Small intestine (tissue), 7 donors: ENCODE data around the gene SLC25A39. TPM values are rescaled to one million over a fixed set of nuclear protein-coding genes. Genes with fewer than 3 reads are reported as not detected.

Source experiments
- DNase-seq, 2 donors: peaks; one replicate each; pipeline versions ENCODE4 v3.0.0 to v3.0.0-alpha.2; 2013
- FAIRE-seq: peaks from 2 replicates; lab custom pipeline; 2012; peaks lifted over from hg19 to GRCh38; lab: Jason Lieb, UNC
- H3K27ac ChIP-seq, 3 donors: one replicate each; pipeline ENCODE4 v1.5.1; 2013; ENCODE audit warnings: low read length in 2 of 3, mild to moderate bottlenecking in 2 of 3, control low read depth in 1 of 3, inconsistent platforms in 1 of 3, low read depth in 1 of 3, moderate library complexity in 1 of 3
- H3K27me3 ChIP-seq, 3 donors: one replicate each; pipeline ENCODE4 v1.6.1; 2013; ENCODE audit warnings: low read length in 3 of 3, inconsistent platforms in 1 of 3; ENCODE audit not compliant: control insufficient read depth in 3 of 3, insufficient read depth in 3 of 3
- H3K36me3 ChIP-seq, 3 donors: one replicate each; pipeline ENCODE4 v1.6.1; 2013; ENCODE audit warnings: low read length in 3 of 3, inconsistent platforms in 1 of 3, low read depth in 1 of 3, mild to moderate bottlenecking in 1 of 3, moderate library complexity in 1 of 3; ENCODE audit not compliant: control insufficient read depth in 3 of 3, insufficient read depth in 2 of 3
- H3K4me1 ChIP-seq, 3 donors: one replicate each; pipeline ENCODE4 v1.6.1; 2013; ENCODE audit warnings: low read length in 2 of 3, inconsistent platforms in 1 of 3, low read depth in 1 of 3, mild to moderate bottlenecking in 1 of 3, moderate library complexity in 1 of 3; ENCODE audit not compliant: control insufficient read depth in 3 of 3, insufficient read depth in 2 of 3
- H3K4me3 ChIP-seq, 3 donors: one replicate each; pipeline ENCODE4 v1.5.1; 2013; ENCODE audit warnings: low read length in 3 of 3, control low read depth in 1 of 3, inconsistent platforms in 1 of 3, low read depth in 1 of 3, mild to moderate bottlenecking in 1 of 3, moderate library complexity in 1 of 3
- H3K9me3 ChIP-seq, 2 donors: one replicate each; pipeline ENCODE4 v1.6.1; 2013; ENCODE audit warnings: low read depth in 1 of 2, low read length in 1 of 2; ENCODE audit not compliant: control insufficient read depth in 2 of 2, insufficient read depth in 1 of 2
- WGBS, 3 donors: extraction: QIAGEN DNeasy Blood & Tissue Kit; methylation state at CpG; one replicate each; pipeline ENCODE4 v1.1.7; 2013; 5-methylcytosine and 5-hydroxymethylcytosine counted together
- polyA plus RNA-seq, 4 donors: library from polyadenylated mRNA; stranded (reverse) in 3 of 4; unstranded in 1 of 4; fragments of 200-250 nt in 3 of 4; fragments of 120-200 nt in 1 of 4; gene quantifications; one replicate each; pipeline versions ENCODE4 v1.2.1 to v1.2.3, GENCODE V29; 2013
- donor health status: healthy with polysubstance abuse.
- donor health status: control.
- donor health status: control.
- donor health status: Bipolar disorder and iron deficiency.
- donor health status: healthy.

SLC25A39 gene
- polyA plus RNA-seq, 4 donors: 95.0 to 165 (median 139) TPM

DNA sequence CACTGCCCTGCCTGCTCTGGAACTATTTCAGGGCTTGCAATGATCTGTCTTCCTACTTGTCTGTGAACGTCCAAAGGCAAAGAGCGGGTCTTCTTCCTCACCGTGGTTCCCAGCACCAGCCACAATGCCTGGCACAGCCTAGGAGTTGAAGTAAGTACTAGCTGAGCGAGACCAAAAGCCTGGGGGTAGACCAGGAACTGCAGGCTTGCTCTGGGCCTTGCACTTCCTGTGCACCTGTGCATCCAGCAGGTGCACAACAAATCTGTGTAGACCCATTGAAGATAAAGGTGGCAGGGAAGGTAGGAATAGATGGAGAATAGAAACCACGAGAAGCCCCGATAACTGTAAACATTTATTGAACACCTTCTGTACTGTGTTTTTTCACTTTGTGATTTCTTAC is 34.4 kb upstream of the SLC25A39 start:
- DNase-seq (no peak), FAIRE-seq (no peak)
- WGBS, 3 donors: 53 to 69% (median 57%) methylated on average over 6 of the region's 6 CpGs
- Histone ChIP-seq H3K36me3 (peaks cover 0 to 21% (median 0%) of the 10 kb centered on the region in 3 donors), H3K27ac (no peak overlapping the region), H3K4me3 (no peak overlapping the region), H3K4me1 (peaks cover 0 to 15% (median 1%) of the 10 kb centered on the region in 3 donors), H3K9me3 (no peaks in the 10 kb centered on the region), H3K27me3 (peaks cover 0 to 19% (median 3%) of the 10 kb centered on the region in 3 donors)

DNA sequence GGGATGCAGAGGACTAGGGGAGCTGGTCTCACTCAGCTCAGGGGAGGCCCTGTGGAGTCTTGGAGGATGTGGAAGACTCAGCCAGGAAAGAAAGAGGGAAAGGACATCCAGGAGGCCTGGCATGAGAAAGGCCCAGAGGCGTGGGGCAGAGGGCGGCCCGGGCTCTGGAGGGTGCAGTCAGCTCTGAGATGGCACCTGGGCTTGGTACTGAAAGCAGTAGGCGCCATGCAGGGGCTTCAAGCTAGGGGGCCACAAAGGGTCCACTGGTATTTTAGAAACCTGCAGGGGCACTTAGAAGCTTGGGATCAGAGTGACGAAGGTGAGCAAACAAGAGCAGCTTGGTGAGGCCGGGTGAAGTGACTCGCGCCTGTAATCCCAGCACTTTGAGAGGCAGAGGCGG is 33.4 kb upstream of the SLC25A39 start:
- Histone ChIP-seq H3K27ac (no peak overlapping the region), H3K27me3 (peaks cover 0 to 17% (median 3%) of the 10 kb centered on the region in 3 donors), H3K4me1 (peaks cover 0 to 15% (median 0%) of the 10 kb centered on the region in 3 donors), H3K4me3 (no peak overlapping the region), H3K9me3 (no peaks in the 10 kb centered on the region), H3K36me3 (peaks cover 0 to 24% (median under 1%) of the 10 kb centered on the region in 3 donors)
- no peak for FAIRE-seq
- no peak for DNase-seq
- 68 to 89% (median 79%) methylated on average over 9 of the region's 9 CpGs for WGBS, 3 donors

DNA sequence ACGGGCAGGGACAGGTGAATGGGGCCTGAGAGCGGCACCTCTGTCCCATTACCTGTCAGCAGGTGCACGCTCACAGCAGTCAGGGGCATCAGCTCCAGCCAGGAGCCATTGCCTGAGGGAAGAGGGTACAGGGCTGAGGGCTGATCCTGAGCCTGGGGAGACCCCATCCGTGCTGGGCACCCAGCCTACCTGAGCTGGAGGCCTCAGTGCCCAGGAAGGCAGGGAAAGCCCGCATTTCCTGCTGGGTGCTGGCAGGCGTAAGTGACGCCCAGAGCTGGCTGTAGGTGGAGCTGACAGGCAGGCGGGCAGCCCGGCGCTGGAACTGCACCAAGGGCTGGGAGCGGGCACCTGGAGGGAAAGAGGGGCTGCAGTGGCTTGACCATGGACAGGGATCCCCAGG is 31.6 kb upstream of the SLC25A39 start:
- 35 to 83% (median 58%) methylated on average over 11 of the region's 11 CpGs for WGBS, 3 donors
- Histone ChIP-seq H3K4me1 (peaks cover 0 to 6% (median 0%) of the 10 kb centered on the region in 3 donors), H3K36me3 (peaks cover 2 to 42% (median 4%) of the 10 kb centered on the region in 3 donors), H3K27me3 (peaks cover 0 to 7% (median 3%) of the 10 kb centered on the region in 3 donors), H3K9me3 (no peaks in the 10 kb centered on the region), H3K4me3 (no peak overlapping the region), H3K27ac (no peak overlapping the region)
- DNase-seq (no peak), FAIRE-seq (no peak)

DNA sequence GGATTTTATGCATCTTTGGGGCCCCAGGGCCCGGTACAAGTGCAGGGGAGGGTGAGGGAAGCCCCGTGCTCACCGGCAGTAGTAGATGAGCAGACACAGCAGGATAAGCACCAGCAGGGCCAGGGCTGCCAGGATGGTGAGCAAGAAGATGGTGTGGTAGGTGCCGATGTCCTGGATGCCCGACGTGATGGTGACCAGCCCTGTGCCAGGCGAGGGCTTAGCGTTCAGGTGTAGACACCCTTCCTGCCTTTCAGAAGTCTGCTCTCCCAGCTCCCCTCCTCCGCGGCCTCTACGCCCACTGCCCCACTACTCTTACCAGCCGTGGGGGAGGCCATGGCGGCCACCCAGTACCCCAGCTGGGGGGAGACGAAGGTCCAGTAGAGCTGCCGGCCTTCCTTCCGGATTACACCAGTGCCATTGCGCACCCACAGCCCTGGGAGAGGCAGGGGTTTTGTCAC is 31.0 kb upstream of the SLC25A39 start:
- H3K4me3 ChIP-seq: no peak overlapping the region
- peaks cover 0 to under 1% (median 0%) of the 10 kb centered on the region in 3 donors for H3K4me1 ChIP-seq
- FAIRE-seq (no peak), DNase-seq (no peak)
- peaks cover 0 to 7% (median 0%) of the 10 kb centered on the region in 3 donors for H3K27me3 ChIP-seq
- H3K36me3 ChIP-seq: peaks cover 2 to 48% (median 4%) of the 10 kb centered on the region in 3 donors
- no peak overlapping the region for H3K27ac ChIP-seq
- 79 to 85% (median 80%) methylated on average over 15 to 17 of the region's 17 CpGs for WGBS, 3 donors
- H3K9me3 ChIP-seq: no peaks in the 10 kb centered on the region

DNA sequence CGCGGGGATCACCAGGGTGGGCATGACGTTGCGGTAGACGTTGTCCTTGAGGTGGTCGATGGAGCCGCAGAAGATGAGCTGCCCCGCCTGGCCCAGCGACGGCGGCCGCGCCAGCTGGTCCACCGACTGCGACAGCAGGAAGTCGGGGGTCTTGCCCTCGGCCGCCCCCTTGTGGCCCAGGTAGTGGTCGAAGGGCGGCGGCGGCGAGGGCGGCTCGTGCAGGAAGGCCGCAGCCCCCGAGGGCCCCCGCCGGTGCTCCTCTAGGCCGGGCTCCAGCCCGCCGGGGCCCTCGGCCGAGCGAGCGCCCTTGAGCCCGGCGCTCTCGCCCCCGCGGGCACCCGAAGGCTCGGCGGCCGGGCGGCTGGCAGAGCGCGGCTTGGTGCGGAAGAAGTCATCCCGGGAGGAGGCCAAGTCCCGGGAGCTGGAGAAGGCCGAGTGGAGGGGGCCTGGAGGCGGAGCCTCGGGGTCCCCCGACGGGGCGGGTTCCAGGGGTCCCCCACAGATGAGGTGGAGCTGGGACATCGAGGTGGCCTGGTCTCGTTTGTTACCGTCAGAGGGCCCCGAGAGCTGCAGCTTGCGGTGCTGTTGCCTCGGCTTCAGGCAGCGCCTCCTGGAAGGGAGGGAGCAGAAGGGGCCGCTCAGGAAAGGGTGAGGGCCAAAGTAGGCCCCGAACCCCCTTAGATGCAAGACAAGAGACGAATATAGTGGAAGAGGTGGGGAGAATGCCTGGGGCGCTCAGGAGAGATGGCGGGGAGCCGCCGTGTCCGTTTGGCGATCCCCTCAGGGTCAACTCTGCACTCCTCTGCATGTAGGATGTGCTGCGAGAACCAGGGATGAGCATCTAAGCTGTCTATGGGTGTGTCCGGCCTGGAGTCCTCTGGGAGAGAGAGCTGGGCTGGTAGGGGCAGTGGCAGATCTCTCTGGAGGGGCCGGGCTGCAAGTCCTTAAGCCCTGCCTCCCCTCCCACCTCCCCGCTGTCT is 30.2 kb upstream of the SLC25A39 start:
- no peak for FAIRE-seq
- DNase-seq: peak; percentile 20 to 76

DNA sequence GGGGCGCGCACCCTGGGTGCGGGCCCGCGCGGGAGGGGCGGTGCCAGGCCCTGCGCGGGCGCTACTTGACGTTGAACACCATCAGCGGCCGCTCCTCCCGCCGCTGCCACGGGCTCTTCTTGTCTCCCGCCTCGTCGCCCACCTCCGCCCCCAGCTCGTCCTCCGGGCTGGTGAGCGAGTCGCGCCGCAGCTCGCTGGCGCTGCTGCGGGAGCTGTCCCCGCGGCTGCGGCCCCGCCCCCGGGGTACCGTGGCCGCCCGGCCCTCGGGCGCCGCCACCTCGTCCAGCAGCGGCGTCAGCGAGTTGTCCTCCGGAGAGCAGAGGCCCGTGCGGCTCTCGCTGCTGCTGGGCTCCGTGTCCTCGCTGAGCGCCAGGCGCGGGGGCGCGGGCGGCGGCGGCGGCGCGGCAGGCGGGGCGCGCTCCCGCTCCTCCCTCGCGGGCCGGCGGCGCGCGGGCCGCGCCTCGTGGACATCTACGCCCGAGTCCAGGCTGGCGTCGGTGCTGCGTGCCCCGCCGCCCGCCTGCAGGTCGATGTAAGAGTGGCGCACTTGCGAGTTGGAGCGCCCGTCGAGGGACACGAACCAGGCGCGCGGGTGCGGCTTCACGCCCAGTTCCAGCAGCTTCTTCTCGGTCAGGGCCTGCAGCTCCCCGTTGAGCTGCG is 29.2 kb upstream of the SLC25A39 start:
- H3K4me1 ChIP-seq: no peaks in the 10 kb centered on the region
- H3K9me3 ChIP-seq: no peaks in the 10 kb centered on the region
- H3K27me3 ChIP-seq: peaks cover 0 to 5% (median 0%) of the 10 kb centered on the region in 3 donors
- 10 to 30% (median 14%) methylated on average over 64 to 98 of the region's 98 CpGs for WGBS, 3 donors
- FAIRE-seq (no peak), DNase-seq (peak; percentile 20 to 57)
- peaks cover 2 to 60% (median 4%) of the 10 kb centered on the region in 3 donors for H3K36me3 ChIP-seq
- peak overlapping the region; percentile 17 to 54 (median 18) for H3K4me3 ChIP-seq
- H3K27ac ChIP-seq: no peak overlapping the region

More for the DNA sequence above, 30.2 kb upstream of the SLC25A39 start:
- Histone ChIP-seq H3K36me3 (peaks cover 2 to 55% (median 4%) of the 10 kb centered on the region in 3 donors), H3K9me3 (no peaks in the 10 kb centered on the region), H3K27me3 (peaks cover 0 to 7% (median 0%) of the 10 kb centered on the region in 3 donors), H3K27ac (no peak overlapping the region), H3K4me1 (no peaks in the 10 kb centered on the region), H3K4me3 (peak overlapping the region in 1 of 3 donors; percentile 54)
- 39 to 46% (median 45%) methylated on average over 43 to 77 of the region's 77 CpGs for WGBS, 3 donors

DNA sequence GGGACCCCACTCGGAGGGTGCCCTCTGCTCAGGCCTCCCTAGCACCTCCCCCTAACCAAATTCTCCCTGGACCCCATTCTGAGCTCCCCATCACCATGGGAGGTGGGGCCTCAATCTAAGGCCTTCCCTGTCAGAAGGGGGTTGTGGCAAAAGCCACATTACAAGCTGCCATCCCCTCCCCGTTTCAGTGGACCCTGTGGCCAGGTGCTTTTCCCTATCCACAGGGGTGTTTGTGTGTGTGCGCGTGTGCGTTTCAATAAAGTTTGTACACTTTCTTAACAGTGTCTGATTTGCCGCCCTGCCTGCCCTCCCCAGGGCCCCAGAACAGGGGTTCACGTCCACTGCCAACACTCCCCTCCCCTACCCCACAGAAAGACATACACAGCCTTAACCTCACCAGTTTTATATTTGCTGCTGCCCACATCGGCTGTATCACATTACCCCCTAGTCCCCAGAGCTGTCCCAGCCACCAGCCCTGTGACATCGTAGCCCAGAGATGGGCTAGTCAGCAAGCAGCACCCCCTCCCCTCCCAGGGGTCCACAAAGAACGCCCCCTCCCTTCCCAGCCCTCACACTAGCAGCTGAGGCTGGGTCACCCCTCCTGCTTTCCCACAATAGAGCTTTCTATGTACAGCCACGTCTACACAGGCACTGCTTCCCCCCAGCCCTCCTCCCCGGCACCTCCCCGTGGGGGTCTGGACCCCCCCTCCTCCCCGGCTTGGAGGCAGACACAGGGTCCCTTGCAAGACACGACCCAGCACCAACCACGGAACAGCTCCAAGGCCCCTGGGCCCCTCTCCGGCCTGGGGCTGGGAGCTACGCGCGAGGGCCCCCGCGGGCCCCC is 28.4 kb upstream of the SLC25A39 start:
- FAIRE-seq (no peak), DNase-seq (no peak)
- peaks cover 2 to 64% (median 4%) of the 10 kb centered on the region in 3 donors for H3K36me3 ChIP-seq
- H3K4me3 ChIP-seq: peak overlapping the region in 1 of 3 donors; percentile 54
- H3K9me3 ChIP-seq: no peaks in the 10 kb centered on the region
- H3K27me3 ChIP-seq: peaks cover 0 to 5% (median 0%) of the 10 kb centered on the region in 3 donors
- no peaks in the 10 kb centered on the region for H3K4me1 ChIP-seq
- no peak overlapping the region for H3K27ac ChIP-seq
- 48 to 56% (median 53%) methylated on average over 17 to 22 of the region's 22 CpGs for WGBS, 3 donors
